Immature natural killer cell (primary cell): ENCODE results near the gene CAPRIN2. TPM values are rescaled to one million over a fixed set of nuclear protein-coding genes. Genes with fewer than 3 reads are reported as not detected.
A peak's percentile ranks its signal among the peaks of the same experiment; 100 is the strongest.

Experiments used
- DNase-seq, 3 donors: peaks; one replicate each; pipeline ENCODE4 v3.0.0; 2022; ENCODE audit warnings: mixed read lengths in 1 of 3
- H3K27ac Mint-ChIP-seq, 6 donors: one replicate each; pipeline ENCODE4 v1.8.0; 2020; ENCODE audit warnings: mixed read lengths in 6 of 6, mild to moderate bottlenecking in 5 of 6, inconsistent platforms in 4 of 6, moderate library complexity in 3 of 6
- H3K27me3 Mint-ChIP-seq, 3 donors: one replicate each; pipeline ENCODE4 v1.8.0; 2020 to 2021; ENCODE audit warnings: low read depth in 3 of 3, mild to moderate bottlenecking in 3 of 3, mixed read lengths in 3 of 3, moderate library complexity in 3 of 3, inconsistent platforms in 1 of 3
- H3K36me3 Mint-ChIP-seq, 3 donors: one replicate each; pipeline ENCODE4 v1.8.0; 2020; ENCODE audit warnings: mixed read lengths in 3 of 3, inconsistent platforms in 2 of 3, mild to moderate bottlenecking in 2 of 3
- H3K4me1 Mint-ChIP-seq, 2 donors: one replicate each; pipeline ENCODE4 v1.8.0; 2020; ENCODE audit warnings: inconsistent platforms in 2 of 2, mild to moderate bottlenecking in 2 of 2, mixed read lengths in 2 of 2, moderate library complexity in 1 of 2
- H3K4me3 Mint-ChIP-seq, 5 donors: one replicate each; pipeline ENCODE4 v1.8.0; 2020; ENCODE audit warnings: mild to moderate bottlenecking in 5 of 5, mixed read lengths in 5 of 5, inconsistent platforms in 3 of 5, moderate library complexity in 3 of 5
- H3K9me3 Mint-ChIP-seq, 6 donors: one replicate each; pipeline ENCODE4 v1.8.0; 2020; ENCODE audit warnings: mild to moderate bottlenecking in 6 of 6, mixed read lengths in 6 of 6, inconsistent platforms in 4 of 6, moderate library complexity in 3 of 6
- polyA plus RNA-seq, 3 donors: library from polyadenylated mRNA; unstranded; fragments of 300-500 nt; fragmentation: Illumina TruSeq; gene quantifications; one replicate each; pipeline ENCODE4 v1.2.3, GENCODE V29; 2021

CAPRIN2 gene
- polyA plus RNA-seq, 3 donors from 2014 or later, result 3.0 to 8.8 (median 7.2) TPM

- no peak overlapping the region for H3K27ac Mint-ChIP-seq
- no peaks in the 10 kb centered on the region for H3K9me3 Mint-ChIP-seq
- peaks cover 3 to 12% (median 4%) of the 10 kb centered on the region in 3 donors for H3K27me3 Mint-ChIP-seq
- H3K4me3 Mint-ChIP-seq, result no peak overlapping the region
- DNase-seq, result no peak
- no peaks in the 10 kb centered on the region for H3K4me1 Mint-ChIP-seq
- H3K36me3 Mint-ChIP-seq, result no peaks in the 10 kb centered on the region
Observed at GRCh38 chr12:30783946-30784345, 29.2 kb upstream of the CAPRIN2 start.

- no peak overlapping the region for H3K27ac Mint-ChIP-seq
Observed at GRCh38 chr12:30782316-30783173, 27.8 kb upstream of the CAPRIN2 start.

DNA sequence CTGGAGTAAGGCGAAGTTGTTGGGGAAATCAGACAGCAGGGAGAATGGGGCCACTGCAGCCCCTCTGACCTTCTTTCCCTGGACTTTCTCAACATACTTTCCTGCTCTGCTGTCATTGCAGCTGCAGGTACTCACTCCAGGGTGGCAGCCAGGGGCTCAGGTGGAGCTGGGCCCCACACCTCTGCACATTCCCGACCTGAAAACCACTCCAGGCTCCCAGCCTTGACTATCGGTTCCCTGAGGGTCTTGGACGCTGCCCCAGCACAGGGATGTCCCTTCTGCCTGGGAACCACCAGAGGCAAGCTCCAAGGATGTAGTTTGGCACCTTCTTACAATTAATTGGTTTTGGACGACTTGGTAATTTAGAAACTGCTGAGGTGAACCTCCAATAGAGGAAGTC lies 24.8 kb upstream of the CAPRIN2 start:
- Mint-ChIP-seq H3K9me3 (no peaks in the 10 kb centered on the region), H3K4me3 (no peak overlapping the region)

More at GRCh38 chr12:30782316-30783173, 27.8 kb upstream of the CAPRIN2 start:
- DNase-seq, result no peak
- Mint-ChIP-seq H3K9me3 (no peaks in the 10 kb centered on the region), H3K36me3 (no peaks in the 10 kb centered on the region), H3K4me3 (no peak overlapping the region), H3K27me3 (peaks cover 3 to 12% (median 4%) of the 10 kb centered on the region in 3 donors), H3K4me1 (no peaks in the 10 kb centered on the region)

GRCh38 chr12:30779178-30779577 lies 24.4 kb upstream of the CAPRIN2 start:
- Mint-ChIP-seq H3K4me3 (no peak overlapping the region), H3K27ac (no peak overlapping the region), H3K27me3 (peaks cover 2 to 3% (median 2%) of the 10 kb centered on the region in 3 donors), H3K9me3 (no peaks in the 10 kb centered on the region), H3K4me1 (no peaks in the 10 kb centered on the region), H3K36me3 (no peaks in the 10 kb centered on the region)
- DNase-seq, result no peak

More for the DNA sequence above, 24.8 kb upstream of the CAPRIN2 start:
- DNase-seq, result no peak
- H3K36me3 Mint-ChIP-seq, result no peaks in the 10 kb centered on the region
- no peak overlapping the region for H3K27ac Mint-ChIP-seq
- H3K4me1 Mint-ChIP-seq, result no peaks in the 10 kb centered on the region
- H3K27me3 Mint-ChIP-seq, result peaks cover 2 to 5% (median 3%) of the 10 kb centered on the region in 3 donors

GRCh38 chr12:30774599-30774998 lies 19.8 kb upstream of the CAPRIN2 start:
- Mint-ChIP-seq H3K4me1 (no peaks in the 10 kb centered on the region), H3K9me3 (no peaks in the 10 kb centered on the region), H3K27ac (no peak overlapping the region), H3K36me3 (no peaks in the 10 kb centered on the region), H3K27me3 (peaks cover 0 to 2% (median 0%) of the 10 kb centered on the region in 3 donors), H3K4me3 (no peak overlapping the region)
- DNase-seq, result no peak

- H3K9me3 Mint-ChIP-seq, result no peaks in the 10 kb centered on the region
- H3K27me3 Mint-ChIP-seq, result peaks cover 0 to 1% (median 0%) of the 10 kb centered on the region in 3 donors
- DNase-seq, result no peak
- H3K4me3 Mint-ChIP-seq, result no peak overlapping the region
- H3K27ac Mint-ChIP-seq, result no peak overlapping the region
- no peaks in the 10 kb centered on the region for H3K36me3 Mint-ChIP-seq
- H3K4me1 Mint-ChIP-seq, result no peaks in the 10 kb centered on the region
Observed at GRCh38 chr12:30769802-30770201, 15.1 kb upstream of the CAPRIN2 start.

DNA sequence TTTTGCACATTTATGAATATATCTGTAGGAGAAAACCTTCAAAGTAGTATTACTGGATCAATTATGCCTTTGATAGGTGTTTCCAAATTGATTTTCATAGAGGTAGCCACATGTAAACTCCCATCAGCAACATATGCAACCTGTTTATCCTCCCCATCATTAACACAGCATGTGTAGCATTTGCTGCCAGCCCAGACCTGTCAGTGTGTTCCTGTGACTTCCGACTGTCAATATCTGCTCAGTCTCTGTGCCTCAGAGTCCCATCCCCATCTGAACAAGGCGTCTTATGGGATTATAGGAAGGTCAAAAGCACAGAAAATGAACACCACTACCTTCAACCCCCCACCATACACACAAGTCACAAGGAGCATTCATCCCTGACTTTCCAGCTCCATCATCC lies 9.5 kb upstream of the CAPRIN2 start:
- no peak overlapping the region for H3K4me3 Mint-ChIP-seq
- no peaks in the 10 kb centered on the region for H3K4me1 Mint-ChIP-seq

DNA sequence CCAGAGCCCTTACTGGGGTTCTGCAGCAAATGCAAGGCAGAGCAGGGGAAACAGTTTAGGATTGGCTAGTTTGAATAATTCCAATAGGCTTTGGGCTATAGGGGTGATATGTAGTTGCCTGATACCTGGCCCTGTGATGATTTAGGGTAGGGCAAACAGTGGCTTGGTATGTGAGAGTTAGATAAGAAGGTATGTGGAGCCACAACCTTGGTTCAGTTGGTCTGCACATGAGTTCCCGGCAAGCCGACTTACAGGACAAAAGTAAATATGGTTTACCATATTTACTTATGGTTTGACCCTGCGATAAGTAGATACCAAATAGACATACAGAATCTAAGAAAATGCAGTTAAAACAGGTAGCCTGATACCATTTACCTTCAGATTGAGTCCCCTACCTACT lies 8.3 kb upstream of the CAPRIN2 start:
- Mint-ChIP-seq H3K27ac (no peak overlapping the region), H3K27me3 (peaks cover 0 to 1% (median 0%) of the 10 kb centered on the region in 3 donors), H3K36me3 (no peaks in the 10 kb centered on the region), H3K4me3 (no peak overlapping the region), H3K9me3 (no peaks in the 10 kb centered on the region), H3K4me1 (no peaks in the 10 kb centered on the region)
- DNase-seq, result no peak

More for the DNA sequence above, 9.5 kb upstream of the CAPRIN2 start:
- H3K27ac Mint-ChIP-seq, result no peak overlapping the region
- H3K27me3 Mint-ChIP-seq, result peaks cover 0 to 1% (median 0%) of the 10 kb centered on the region in 3 donors
- no peak for DNase-seq
- no peaks in the 10 kb centered on the region for H3K9me3 Mint-ChIP-seq
- no peaks in the 10 kb centered on the region for H3K36me3 Mint-ChIP-seq

DNA sequence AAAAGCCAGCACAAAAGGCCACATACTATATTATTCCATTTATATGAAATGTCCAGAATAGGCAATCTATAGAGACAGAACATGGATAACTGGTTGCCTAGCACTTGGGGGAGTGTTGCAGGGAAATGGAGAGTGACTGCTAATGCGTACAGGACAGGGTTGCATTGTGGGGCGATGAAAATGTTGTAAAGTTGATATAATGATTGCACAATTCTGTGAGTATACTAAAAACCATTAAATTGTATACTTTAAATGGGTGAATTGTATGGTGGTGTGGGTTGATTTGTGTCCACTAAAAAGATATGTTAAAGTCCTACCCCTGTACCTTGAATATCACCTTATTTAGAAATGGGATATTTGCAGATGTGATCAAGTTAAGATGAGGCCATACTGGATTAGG lies 7.0 kb upstream of the CAPRIN2 start:
- no peaks in the 10 kb centered on the region for H3K9me3 Mint-ChIP-seq
- H3K36me3 Mint-ChIP-seq, result no peaks in the 10 kb centered on the region
- H3K4me3 Mint-ChIP-seq, result no peak overlapping the region
- no peak for DNase-seq
- H3K27ac Mint-ChIP-seq, result no peak overlapping the region
- peaks cover 0 to 1% (median 0%) of the 10 kb centered on the region in 3 donors for H3K27me3 Mint-ChIP-seq
- no peaks in the 10 kb centered on the region for H3K4me1 Mint-ChIP-seq

- Mint-ChIP-seq H3K27me3 (peaks cover 6 to 13% (median 10%) of the 10 kb centered on the region in 3 donors), H3K27ac (peak overlapping the region in 5 of 6 donors; percentile 21 to 80 (median 68)), H3K36me3 (no peaks in the 10 kb centered on the region), H3K9me3 (no peaks in the 10 kb centered on the region), H3K4me1 (peaks cover 20 to 33% of the 10 kb centered on the region in 2 donors), H3K4me3 (no peak overlapping the region)
- DNase-seq, result no peak
Observed at GRCh38 chr12:30757316-30757715, 2.6 kb upstream of the CAPRIN2 start.

DNA sequence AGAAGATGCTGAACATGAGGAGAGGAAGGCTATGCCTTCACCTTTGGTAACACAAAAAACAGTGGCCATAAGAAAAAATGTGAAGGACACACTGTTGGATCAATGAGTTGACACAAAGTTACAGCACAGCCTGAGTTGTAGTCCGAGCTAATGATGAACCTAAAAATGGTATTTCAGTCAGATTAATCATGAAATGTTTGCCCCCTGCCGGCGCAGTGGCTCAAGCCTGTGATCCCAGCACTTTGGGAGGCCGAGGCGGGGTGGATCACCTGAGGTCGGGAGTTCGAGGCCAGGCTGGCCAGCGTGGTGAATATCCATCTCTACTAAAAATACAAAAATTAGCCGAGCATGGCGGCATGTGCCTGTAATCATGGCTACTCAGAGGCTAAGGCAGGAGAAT lies 1.3 kb upstream of the CAPRIN2 start:
- H3K27ac Mint-ChIP-seq, result peak overlapping the region; percentile 80 to 97 (median 90)
- DNase-seq, result no peak
- peaks cover 23 to 39% of the 10 kb centered on the region in 2 donors for H3K4me1 Mint-ChIP-seq
- peaks cover 0 to under 1% (median 0%) of the 10 kb centered on the region in 3 donors for H3K36me3 Mint-ChIP-seq
- peaks cover 6 to 13% (median 10%) of the 10 kb centered on the region in 3 donors for H3K27me3 Mint-ChIP-seq
- H3K9me3 Mint-ChIP-seq, result no peaks in the 10 kb centered on the region
- peak overlapping the region in 4 of 5 donors; percentile 88 to 100 (median 95) for H3K4me3 Mint-ChIP-seq

- H3K27me3 Mint-ChIP-seq, result peaks cover 6 to 13% (median 10%) of the 10 kb centered on the region in 3 donors
- peaks cover 0 to 5% (median 1%) of the 10 kb centered on the region in 3 donors for H3K36me3 Mint-ChIP-seq
- peak overlapping the region; percentile 80 to 97 (median 90) for H3K27ac Mint-ChIP-seq
- peak overlapping the region; percentile 88 to 100 (median 94) for H3K4me3 Mint-ChIP-seq
- no peaks in the 10 kb centered on the region for H3K9me3 Mint-ChIP-seq
- DNase-seq, result no peak
- peaks cover 25 to 46% of the 10 kb centered on the region in 2 donors for H3K4me1 Mint-ChIP-seq
Observed at GRCh38 chr12:30755395-30755762, 628 bp upstream of the CAPRIN2 start.

GRCh38 chr12:30754383-30754749 lies 385 bp downstream of the CAPRIN2 start:
- peaks cover 25 to 56% of the 10 kb centered on the region in 2 donors for H3K4me1 Mint-ChIP-seq
- peak overlapping the region; percentile 85 to 94 (median 91) for H3K27ac Mint-ChIP-seq
- DNase-seq, result no peak

GRCh38 chr12:30753751-30754382 lies 884 bp downstream of the CAPRIN2 start:
- DNase-seq, result peak in 1 of 3 donors; percentile 3
- Mint-ChIP-seq H3K4me3 (peak overlapping the region; percentile 92 to 100 (median 98)), H3K4me1 (peaks cover 28 to 61% of the 10 kb centered on the region in 2 donors), H3K27ac (peak overlapping the region; percentile 85 to 94 (median 91)), H3K36me3 (peaks cover 0 to 13% (median 8%) of the 10 kb centered on the region in 3 donors), H3K27me3 (peaks cover 6 to 13% (median 10%) of the 10 kb centered on the region in 3 donors), H3K9me3 (no peaks in the 10 kb centered on the region)

More at GRCh38 chr12:30754383-30754749, 385 bp downstream of the CAPRIN2 start:
- peaks cover 6 to 13% (median 10%) of the 10 kb centered on the region in 3 donors for H3K27me3 Mint-ChIP-seq
- H3K9me3 Mint-ChIP-seq, result no peaks in the 10 kb centered on the region
- peak overlapping the region; percentile 92 to 100 (median 98) for H3K4me3 Mint-ChIP-seq
- peaks cover 0 to 8% (median 5%) of the 10 kb centered on the region in 3 donors for H3K36me3 Mint-ChIP-seq
